HCT116 (cell line): ENCODE results near the gene ARSB. TPM values are rescaled to one million over a fixed set of nuclear protein-coding genes. Genes with fewer than 3 reads are reported as not detected.

Experiments
- ATAC-seq: fragments of 200-7000 bp; cut with Tn5 transposase; 2 replicates; pipeline ENCODE4 v1.9.1; 2020; ENCODE audit warnings: mild to moderate bottlenecking, moderate library complexity
- BruUV-seq: library from RNA; stranded (reverse); fragments of 400-500 nt; replicated peaks from 2 replicates; lab custom pipeline; 2021; lab: Mats Ljungman, UMichigan
- CTCF ChIA-PET: fragments of 300-600 bp; sonication (Branson Sonifier 250); formaldehyde crosslinking; loops from one replicate; lab custom pipeline; 2021; ENCODE audit warnings: antibody characterized with exemption; lab: Charles Lee
- POLR2A ChIA-PET: fragments of 300-600, 350-600 bp; sonication (Branson Sonifier 250); formaldehyde crosslinking; loops from one replicate; lab custom pipeline; 2021; ENCODE audit warnings: antibody characterized with exemption; lab: Charles Lee
- RAD21 ChIA-PET, 2 experiments: fragments of 300-600 bp; sonication (Branson Sonifier 250); formaldehyde crosslinking; loops; one replicate each; lab custom pipeline; 2023; ENCODE audit warnings: low total read pairs in 2 of 2; ENCODE audit not compliant: uncharacterized antibody in 2 of 2, unreplicated experiment in 2 of 2, low non-redundant PET in 1 of 2; lab: Charles Lee
- DNase-seq: peaks from one replicate; pipeline ENCODE4 v3.0.0-alpha.2; 2010; ENCODE audit warnings: low read depth, low spot score
- H2AFZ ChIP-seq: fragments of 200-600 bp; shearing (Covaris generic), sonication (generic); 2 replicates; pipeline ENCODE4 v1.6.1; 2017; ENCODE audit warnings: low read depth, mixed run types, mixed read lengths, antibody characterized with exemption, low read length; ENCODE audit not compliant: poor library complexity, severe bottlenecking
- H3K27ac ChIP-seq: 2 replicates; pipeline ENCODE4 v1.5.1; 2012; ENCODE audit warnings: low read depth, low read length
- H3K27me3 ChIP-seq: fragments of 200-600 bp; sonication (generic); 2 replicates; pipeline ENCODE4 v1.6.1; 2016; ENCODE audit warnings: mixed run types, low read length, mixed read lengths; ENCODE audit not compliant: insufficient read depth
- H3K36me3 ChIP-seq, 2 experiments: fragments of 200-500 bp in 1 of 2; fragments of 200-600 bp in 1 of 2; sonication (Bioruptor generic) in 1 of 2; sonication (generic) in 1 of 2; 2 replicates each; pipeline versions ENCODE4 v1.5.1 to v1.6.1; 2014 to 2016; ENCODE audit warnings: low read length in 2 of 2, inconsistent platforms in 1 of 2, mixed read lengths in 1 of 2, mixed run types in 1 of 2; ENCODE audit not compliant: insufficient read depth in 2 of 2, control insufficient read depth in 1 of 2
- H3K4me1 ChIP-seq, 2 experiments: fragments of 200-600 bp in 1 of 2; sonication (generic) in 1 of 2; 2 replicates each; pipeline versions ENCODE4 v1.5.1 to v1.6.1; 2012 to 2017; ENCODE audit warnings: low read length in 2 of 2, inconsistent platforms in 1 of 2, mild to moderate bottlenecking in 1 of 2, mixed read lengths in 1 of 2, mixed run types in 1 of 2, moderate library complexity in 1 of 2; ENCODE audit not compliant: insufficient read depth in 2 of 2, control insufficient read depth in 1 of 2
- H3K4me2 ChIP-seq: fragments of 200-600 bp; sonication (generic); 2 replicates; pipeline ENCODE4 v1.6.1; 2017; ENCODE audit warnings: mixed run types, low read length, mixed read lengths
- H3K4me3 ChIP-seq, 2 experiments: fragments of 200-600 bp in 1 of 2; sonication (generic) in 1 of 2; replicated peaks in 1 of 2; 2 replicates each; pipeline ENCODE4 v1.5.1; 2011 to 2016; ENCODE audit warnings: low read length in 2 of 2, control low read depth in 1 of 2, low read depth in 1 of 2, mild to moderate bottlenecking in 1 of 2, mixed read lengths in 1 of 2, mixed run types in 1 of 2
- H3K79me2 ChIP-seq: fragments of 200-600 bp; sonication (generic); 2 replicates; pipeline ENCODE4 v1.6.1; 2017; ENCODE audit warnings: mild to moderate bottlenecking, mixed run types, low read length, moderate library complexity, mixed read lengths; ENCODE audit not compliant: insufficient read depth
- H3K9ac ChIP-seq: fragments of 200-600 bp; sonication (generic); 2 replicates; pipeline ENCODE4 v1.6.1; 2016; ENCODE audit warnings: low read length, mixed read lengths
- H3K9me2 ChIP-seq: fragments of 200-600 bp; sonication (generic), shearing (Covaris generic); 2 replicates; pipeline ENCODE4 v1.6.1; 2017; ENCODE audit warnings: mixed run types, mild to moderate bottlenecking, moderate library complexity; ENCODE audit not compliant: insufficient read depth
- H3K9me3 ChIP-seq, 2 experiments: fragments of 200-500 bp in 1 of 2; fragments of 200-600 bp in 1 of 2; sonication (Bioruptor generic) in 1 of 2; sonication (generic) in 1 of 2; 2 replicates each; pipeline ENCODE4 v1.6.1; 2014 to 2017; ENCODE audit warnings: low read length in 2 of 2, mixed read lengths in 2 of 2, inconsistent platforms in 1 of 2, low read depth in 1 of 2, mild to moderate bottlenecking in 1 of 2, mixed run types in 1 of 2, moderate library complexity in 1 of 2; ENCODE audit not compliant: control insufficient read depth in 1 of 2, insufficient read depth in 1 of 2
- H4K20me1 ChIP-seq: fragments of 200-600 bp; sonication (generic), shearing (Covaris generic); 2 replicates; pipeline ENCODE4 v1.6.1; 2017; ENCODE audit warnings: mixed run types, mild to moderate bottlenecking, moderate library complexity; ENCODE audit not compliant: insufficient read depth
- ATF3 ChIP-seq: IDR thresholded peaks from 2 replicates; pipeline ENCODE4 v1.6.1; 2012
- ELF1 ChIP-seq: IDR thresholded peaks from 2 replicates; pipeline ENCODE4 v1.6.1; 2012; ENCODE audit warnings: low read depth, borderline replicate concordance
- EZH2phosphoT487 ChIP-seq: fragments of 200-600 bp; IDR thresholded peaks from 2 replicates; pipeline ENCODE4 v1.6.1; 2018; ENCODE audit warnings: antibody characterized with exemption, borderline replicate concordance
- FOSL1 ChIP-seq: IDR thresholded peaks from 2 replicates; pipeline ENCODE4 v1.6.1; 2012; ENCODE audit warnings: low read depth
- JUND ChIP-seq: IDR thresholded peaks from 2 replicates; pipeline ENCODE4 v1.6.1; 2012
- POLR2AphosphoS5 ChIP-seq: IDR thresholded peaks from 2 replicates; pipeline ENCODE4 v1.6.1; 2011; ENCODE audit warnings: mild to moderate bottlenecking, low read depth, low read length, moderate library complexity
- SIN3A ChIP-seq: IDR thresholded peaks from 2 replicates; pipeline ENCODE4 v1.6.1; 2012; ENCODE audit warnings: low read depth
- TCF7L2 ChIP-seq: IDR thresholded peaks from 2 replicates; pipeline ENCODE4 v1.7.0; 2011; ENCODE audit warnings: borderline replicate concordance, inconsistent platforms; ENCODE audit not compliant: insufficient read depth, insufficient read length; ENCODE audit errors: extremely low read depth
- YY1 ChIP-seq: IDR thresholded peaks from 2 replicates; pipeline ENCODE4 v1.6.1; 2011; ENCODE audit warnings: low read length, low read depth, moderate library complexity, mild to moderate bottlenecking; ENCODE audit not compliant: insufficient replicate concordance; ENCODE audit errors: extremely low read depth
- ZBTB33 ChIP-seq: IDR thresholded peaks from 2 replicates; pipeline ENCODE4 v1.6.1; 2011; ENCODE audit warnings: mild to moderate bottlenecking, low read length, moderate library complexity; ENCODE audit not compliant: insufficient replicate concordance; ENCODE audit errors: extremely low read depth
- ZFX ChIP-seq: fragments of 450-650 bp; IDR thresholded peaks from 2 replicates; pipeline ENCODE4 v1.6.1; 2017
- intact Hi-C: fragments of 100-400 bp; cut with micrococcal nuclease; formaldehyde crosslinking; loops from 2 replicates; pipeline ENCODE4 v1.10.0; 2022
- total RNA-seq: library from RNA; stranded (reverse); gene quantifications from one replicate; pipeline ENCODE4 v1.2.1, GENCODE V29; 2021; ENCODE audit not compliant: unreplicated experiment

ARSB gene
- total RNA-seq, 1 experiment from 2014 or later: 4.8 TPM

DNA sequence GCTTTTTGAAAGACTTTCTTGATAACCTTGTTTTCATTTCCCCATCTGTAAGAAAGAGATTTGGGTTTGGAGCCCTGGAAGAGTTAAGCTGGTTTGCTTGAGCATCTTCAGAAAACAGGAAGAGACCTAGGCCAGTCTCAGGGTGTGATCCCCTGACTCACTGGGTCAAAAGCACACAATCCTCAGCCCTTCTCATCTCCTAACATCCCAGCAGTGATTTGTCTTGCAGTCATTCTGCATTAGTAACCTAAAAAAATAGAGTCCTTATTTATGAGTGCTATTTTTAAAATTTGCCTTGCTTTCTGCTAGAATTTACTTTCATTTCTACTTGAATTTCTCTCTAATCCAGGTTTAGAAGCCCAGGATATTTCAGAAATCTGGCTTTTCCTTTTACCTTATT, 16.4 kb upstream of the ARSB start:
- CTCF ChIA-PET: interaction anchor here (3.7 kb wide), 1 partner anchor 19 kb away, joined by 13 read pairs; no protein-coding TSS in a partner anchor
- RAD21 ChIA-PET: no interaction called here
- H3K9me2 ChIP-seq: no peaks in the 10 kb centered on the region

DNA sequence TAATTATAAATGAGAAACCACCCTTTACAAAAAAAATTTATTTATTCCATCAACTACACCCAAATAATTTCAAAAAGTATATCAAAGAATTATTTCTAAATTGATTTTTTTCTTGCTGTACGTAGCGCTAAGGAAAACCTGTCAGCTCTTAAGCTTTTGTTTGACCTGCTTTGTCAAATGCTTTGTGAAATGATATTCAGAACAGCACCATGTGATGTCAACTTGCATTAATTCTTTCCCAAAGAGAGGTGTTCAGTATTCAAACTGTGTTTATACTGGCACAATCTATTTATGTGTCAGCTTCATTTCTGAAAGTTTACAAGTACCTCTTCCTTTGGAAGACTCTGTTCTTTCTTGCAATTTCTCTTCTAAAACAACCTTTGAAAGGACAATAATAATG, 12.0 kb upstream of the ARSB start:
- no peak overlapping the region for H3K4me3 ChIP-seq
- no peak overlapping the region for H2AFZ ChIP-seq
- no peak overlapping the region for H3K9ac ChIP-seq
- intact Hi-C loops: no loop called here
- no TSS peak for BruUV-seq
- H3K27ac ChIP-seq: no peak overlapping the region
- no peaks in the 10 kb centered on the region for H3K9me2 ChIP-seq
- TF ChIP-seq ATF3 (no peak), TCF7L2 (no peak), SIN3A (no peak), POLR2AphosphoS5 (no peak), ZFX (no peak), FOSL1 (no peak), JUND (no peak), ZBTB33 (no peak)
- ATAC-seq (no peak), DNase-seq (no peak)
- CTCF ChIA-PET: no interaction called here
- H3K27me3 ChIP-seq: no peaks in the 10 kb centered on the region
- H3K36me3 ChIP-seq: no peaks in the 10 kb centered on the region
- H4K20me1 ChIP-seq: no peaks in the 10 kb centered on the region
- no peaks in the 10 kb centered on the region for H3K79me2 ChIP-seq
- POLR2A ChIA-PET: no interaction called here
- H3K9me3 ChIP-seq: no peaks in the 10 kb centered on the region
- H3K4me2 ChIP-seq: no peak overlapping the region
- H3K4me1 ChIP-seq: no peaks in the 10 kb centered on the region
- RAD21 ChIA-PET: no interaction called here

More for the DNA sequence above, 16.4 kb upstream of the ARSB start:
- ATAC-seq (no peak), DNase-seq (no peak)
- POLR2A ChIA-PET: no interaction called here
- H3K9ac ChIP-seq: no peak overlapping the region
- BruUV-seq: no TSS peak
- no peaks in the 10 kb centered on the region for H4K20me1 ChIP-seq
- TF ChIP-seq YY1: no peak
- no peak for TF ChIP-seq EZH2phosphoT487
- no peak for TF ChIP-seq ELF1
- no peak overlapping the region for H3K4me3 ChIP-seq
- no peak overlapping the region for H3K4me2 ChIP-seq
- no peaks in the 10 kb centered on the region for H3K79me2 ChIP-seq
- H3K27ac ChIP-seq: no peak overlapping the region
- no peak overlapping the region for H2AFZ ChIP-seq
- H3K9me3 ChIP-seq: no peaks in the 10 kb centered on the region
- no peaks in the 10 kb centered on the region for H3K4me1 ChIP-seq
- no peaks in the 10 kb centered on the region for H3K27me3 ChIP-seq
- intact Hi-C loops: no loop called here
- H3K36me3 ChIP-seq: no peaks in the 10 kb centered on the region
